SW480 (cell line): ENCODE data around the gene MACROH2A1.

Experiments used
- DNase-seq: peaks from one replicate; pipeline ENCODE4 v3.0.0-alpha.2; 2016; ENCODE audit warnings: low spot score

Gene MACROH2A1

GRCh38 chr5:135435467-135436330 is 36.7 kb upstream of the MACROH2A1 start:
- no peak for DNase-seq

- no peak for DNase-seq
Observed at GRCh38 chr5:135434591-135435466, 35.8 kb upstream of the MACROH2A1 start.

GRCh38 chr5:135433681-135434426 is 34.8 kb upstream of the MACROH2A1 start:
- no peak for DNase-seq

GRCh38 chr5:135432113-135432512 is 33.1 kb upstream of the MACROH2A1 start:
- peak; percentile 21 for DNase-seq

- no peak for DNase-seq
Observed at GRCh38 chr5:135430135-135430437, 31.1 kb upstream of the MACROH2A1 start.

GRCh38 chr5:135429301-135430134 is 30.5 kb upstream of the MACROH2A1 start:
- DNase-seq = no peak

- DNase-seq = no peak
Observed at GRCh38 chr5:135428586-135428985, 29.6 kb upstream of the MACROH2A1 start.

GRCh38 chr5:135426102-135427082 is 27.4 kb upstream of the MACROH2A1 start:
- peak; percentile 83 for DNase-seq

GRCh38 chr5:135425641-135426040 is 26.6 kb upstream of the MACROH2A1 start:
- no peak for DNase-seq

- DNase-seq = no peak
Observed at GRCh38 chr5:135423846-135424168, 24.8 kb upstream of the MACROH2A1 start.

- peak; percentile 72 for DNase-seq
Observed at GRCh38 chr5:135423146-135423845, 24.3 kb upstream of the MACROH2A1 start.

- no peak for DNase-seq
Observed at GRCh38 chr5:135422419-135422818, 23.4 kb upstream of the MACROH2A1 start.

- DNase-seq = no peak
Observed at GRCh38 chr5:135417083-135417482, 18.1 kb upstream of the MACROH2A1 start.

- no peak for DNase-seq
Observed at GRCh38 chr5:135405082-135405481, 6.1 kb upstream of the MACROH2A1 start.

GRCh38 chr5:135402031-135402430 is 3.0 kb upstream of the MACROH2A1 start:
- no peak for DNase-seq

GRCh38 chr5:135400866-135401265 is 1.8 kb upstream of the MACROH2A1 start:
- no peak for DNase-seq

- no peak for DNase-seq
Observed at GRCh38 chr5:135399794-135400542, 937 bp upstream of the MACROH2A1 start.

- peak; percentile 68 for DNase-seq
Observed at GRCh38 chr5:135398160-135398854, 724 bp downstream of the MACROH2A1 start.
